Skin of body (tissue), 2 donors: Measurements from ENCODE around the gene RBFOX2. TPM values are rescaled to one million over a fixed set of nuclear protein-coding genes. Genes with fewer than 3 reads are reported as not detected.
"Not testable (repeated sequence)": the region's sequence is repeated elsewhere in the genome, so short reads cannot be mapped to it uniquely, and the experiment has no call there.

ENCODE experiments used
- DNase-seq: peaks from one replicate; lab custom pipeline; 2025; lab: John Stamatoyannopoulos, UW
- total RNA-seq: library from RNA; depleted of rRNA; stranded (reverse); fragments of >200 nt; gene quantifications from one replicate; pipeline ENCODE4 v1.2.3, GENCODE V29; 2014

The RBFOX2 gene
- 144 TPM for total RNA-seq

- DNase-seq, result peak; percentile 96
Measured at GRCh38 chr22:36028646-36029405, at the start of gene RBFOX2. RBFOX2 (minus strand) TSS chr22:36028824; CDS start chr22:36028425, 399 bp downstream.

DNA sequence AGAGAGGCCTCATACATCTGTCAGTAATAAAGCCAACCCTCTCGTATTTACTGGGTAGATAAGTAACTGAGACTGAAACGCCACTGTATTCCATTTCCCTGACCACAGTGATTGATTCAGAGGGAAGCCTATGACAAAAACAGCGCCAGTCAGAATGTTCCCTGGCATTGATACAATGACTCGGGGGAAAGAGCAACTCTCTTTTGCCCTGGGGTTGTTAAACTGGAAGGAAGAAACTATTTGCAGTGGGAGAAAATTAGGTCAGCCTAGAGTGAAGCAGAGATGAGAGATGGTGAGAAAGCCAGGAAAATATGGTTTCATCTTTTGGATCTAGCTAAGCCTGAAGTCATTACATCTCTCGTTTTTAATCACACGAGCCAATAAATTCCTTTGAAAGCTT, 48.6 kb upstream of the RBFOX2 start:
- peak; percentile 67 for DNase-seq

DNA sequence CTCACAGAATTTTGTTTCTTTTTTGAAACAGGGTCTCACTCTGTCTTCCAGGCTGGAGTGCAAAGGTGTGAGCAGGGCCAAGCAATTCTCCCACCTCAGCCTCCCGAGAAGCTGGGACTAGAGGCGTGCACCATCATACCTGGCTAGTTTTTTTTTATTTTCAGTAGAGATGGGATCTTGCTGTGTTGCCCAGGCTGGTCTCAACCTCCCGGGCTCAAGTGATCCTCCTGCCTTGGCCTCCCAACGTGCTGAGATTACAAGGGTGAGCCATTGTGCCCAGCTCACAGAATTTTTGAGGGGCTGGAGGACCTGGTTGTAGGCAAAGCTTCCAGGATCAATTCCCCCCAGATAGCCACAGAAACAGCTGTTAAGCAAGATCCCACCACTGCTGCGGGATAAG, 47.1 kb upstream of the RBFOX2 start:
- no peak for DNase-seq

DNA sequence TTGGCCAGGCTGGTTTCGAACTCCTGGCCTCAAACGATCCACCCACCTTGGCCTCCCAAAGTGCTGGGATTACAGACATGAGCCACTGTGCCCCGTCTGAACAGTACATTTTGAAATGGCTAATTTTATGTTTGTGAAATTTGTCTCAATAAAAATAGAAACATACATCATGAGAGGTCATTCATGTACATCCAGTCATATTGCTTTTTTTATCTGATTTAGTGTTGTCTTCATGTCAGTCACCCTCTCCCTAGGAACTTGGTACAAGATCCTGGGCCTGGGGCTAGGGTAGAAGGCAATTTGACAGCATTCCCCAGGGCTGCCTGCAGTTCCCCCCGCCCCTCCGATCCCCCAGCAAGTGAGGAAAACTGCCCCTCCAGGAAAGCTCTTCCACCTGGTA, 46.6 kb upstream of the RBFOX2 start:
- no peak for DNase-seq

DNA sequence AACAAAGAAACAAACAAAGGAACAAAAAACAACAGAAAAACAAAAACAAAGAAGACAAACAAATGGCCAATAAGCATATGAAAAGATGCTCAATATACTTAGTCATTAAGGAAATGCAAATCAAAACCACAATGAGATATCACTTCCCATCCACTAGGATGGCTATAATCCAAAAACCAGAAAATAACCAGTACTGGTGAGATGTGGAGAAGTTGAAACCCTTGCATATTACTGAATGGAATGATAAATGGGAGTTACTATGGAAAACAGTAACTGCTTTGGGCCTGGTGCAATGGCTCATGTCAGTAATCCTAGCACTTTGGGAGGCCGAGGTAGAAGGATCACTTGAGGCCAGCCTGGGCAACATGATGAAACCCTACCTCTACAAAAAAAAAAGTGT, 44.9 kb upstream of the RBFOX2 start:
- no peak for DNase-seq

DNA sequence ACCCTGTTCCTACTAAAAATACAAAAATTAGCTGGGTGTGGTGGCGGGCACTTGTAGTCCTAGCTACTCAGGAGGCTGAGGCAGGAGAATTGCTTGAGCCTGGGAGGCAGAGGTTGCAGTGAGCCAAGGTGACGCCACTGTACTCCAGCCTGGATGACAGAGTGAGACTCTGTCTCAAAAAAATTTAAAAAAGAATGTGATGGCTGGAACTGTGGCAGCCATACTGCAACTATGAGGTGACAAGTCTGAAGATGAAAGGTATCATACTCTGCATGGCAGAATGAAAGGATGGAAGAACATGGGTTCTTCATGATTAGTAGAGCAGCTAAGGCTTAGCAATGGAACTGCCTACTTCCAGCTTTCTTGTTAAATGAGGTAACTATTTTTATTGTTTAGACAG, 42.0 kb upstream of the RBFOX2 start:
- DNase-seq, result not testable (repeated sequence)

DNA sequence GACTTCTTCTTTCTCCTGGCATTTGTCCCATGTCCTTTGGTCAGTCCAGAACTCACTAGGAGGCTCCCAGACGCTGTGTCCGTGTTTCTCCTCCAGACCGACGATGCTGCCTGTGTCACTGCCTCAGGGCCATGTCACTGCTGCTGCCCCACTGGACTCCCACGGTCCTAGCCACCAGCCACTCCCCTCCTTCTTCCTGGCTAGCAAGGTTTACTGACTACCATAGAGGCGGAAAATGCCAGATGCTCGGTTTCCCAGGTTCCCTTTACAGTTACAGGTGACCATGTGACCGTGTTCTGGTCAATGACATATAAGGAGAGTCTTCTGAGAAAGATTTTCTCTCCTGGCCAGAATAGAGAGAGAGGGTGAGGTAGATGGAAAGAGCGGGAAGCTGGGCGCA, 40.7 kb upstream of the RBFOX2 start:
- DNase-seq, result no peak

DNA sequence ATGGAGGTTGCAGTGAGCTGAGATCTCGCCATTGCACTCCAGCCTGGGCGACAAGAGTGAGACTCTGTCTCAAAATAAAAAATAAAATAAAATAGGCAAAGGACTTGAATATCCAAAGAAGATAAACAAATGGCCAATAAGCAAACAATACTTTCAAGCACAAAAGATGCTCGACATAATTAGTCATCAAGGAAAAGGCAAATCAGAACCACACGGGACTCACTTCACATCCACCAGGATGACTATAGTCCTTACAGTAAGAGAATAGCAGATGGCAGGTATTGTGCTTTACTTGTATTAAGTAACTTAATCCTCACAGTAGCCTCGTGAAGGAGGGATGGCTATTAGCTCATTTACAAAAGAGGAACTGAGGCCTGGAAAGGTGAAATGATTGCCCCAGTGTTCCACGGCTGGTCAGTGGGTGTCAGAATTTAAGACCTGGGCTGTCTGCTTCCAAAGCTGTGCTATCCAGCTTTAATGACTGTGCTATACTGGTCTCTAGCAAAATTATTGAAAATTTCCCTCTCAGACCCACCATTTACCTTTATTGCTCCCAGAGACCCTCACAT, 40.2 kb upstream of the RBFOX2 start:
- no peak for DNase-seq

GRCh38 chr22:36067235-36067558, 38.6 kb upstream of the RBFOX2 start:
- DNase-seq, result no peak

GRCh38 chr22:36065775-36066544, 37.3 kb upstream of the RBFOX2 start:
- DNase-seq, result peak; percentile 82

DNA sequence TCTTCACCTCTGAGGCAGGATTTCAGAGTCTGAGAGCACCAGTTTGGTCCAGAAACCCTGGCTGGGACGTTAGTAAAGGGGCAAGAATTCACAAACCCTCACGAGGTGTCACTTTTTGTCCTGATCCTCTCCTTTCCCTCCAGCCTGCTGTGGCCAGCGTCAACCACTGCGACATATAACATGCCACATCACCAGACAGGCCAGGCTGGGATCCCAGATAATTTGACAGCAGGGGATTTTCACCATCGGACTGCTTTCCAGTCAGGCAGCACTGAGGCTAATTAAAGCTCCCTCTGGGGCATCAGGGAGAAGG, 36.8 kb upstream of the RBFOX2 start:
- no peak for DNase-seq

DNA sequence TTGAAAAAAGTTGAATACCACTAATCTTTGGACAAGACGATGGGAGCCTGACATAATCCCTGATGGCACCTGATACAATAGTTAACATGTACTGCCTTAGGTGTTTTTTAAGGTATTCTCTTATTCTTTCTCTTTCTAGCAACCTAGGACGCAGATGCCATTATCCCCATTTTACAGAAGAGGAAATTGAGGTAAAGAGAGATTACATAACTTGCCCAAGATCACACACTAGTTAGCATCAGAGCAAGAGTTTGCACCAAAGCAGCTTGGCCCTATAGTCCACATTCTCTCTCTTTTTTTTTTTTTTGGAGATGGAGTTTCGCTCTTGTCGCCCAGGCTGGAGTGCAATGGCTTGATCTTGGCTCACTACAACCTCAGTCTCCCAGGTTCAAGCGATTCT, 35.7 kb upstream of the RBFOX2 start:
- DNase-seq, result no peak

DNA sequence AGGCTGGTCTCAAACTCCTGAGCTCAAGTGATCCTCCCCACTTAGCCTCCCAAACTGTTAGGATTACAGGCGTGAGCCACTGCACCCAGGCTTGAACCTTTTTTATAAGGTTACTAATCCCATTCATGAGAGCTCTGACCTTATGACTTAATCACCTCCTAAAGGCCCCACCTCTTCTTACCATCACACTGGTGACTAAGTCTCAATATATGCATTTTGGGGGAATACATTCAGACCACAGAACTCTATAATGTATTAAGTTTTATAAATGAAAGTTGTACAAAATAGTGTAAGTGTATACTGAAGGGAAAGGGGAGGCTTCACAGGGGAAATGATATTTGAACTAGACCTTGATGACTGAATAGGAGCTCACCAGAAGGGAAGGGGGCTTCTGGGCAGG, 28.4 kb upstream of the RBFOX2 start:
- no peak for DNase-seq

DNA sequence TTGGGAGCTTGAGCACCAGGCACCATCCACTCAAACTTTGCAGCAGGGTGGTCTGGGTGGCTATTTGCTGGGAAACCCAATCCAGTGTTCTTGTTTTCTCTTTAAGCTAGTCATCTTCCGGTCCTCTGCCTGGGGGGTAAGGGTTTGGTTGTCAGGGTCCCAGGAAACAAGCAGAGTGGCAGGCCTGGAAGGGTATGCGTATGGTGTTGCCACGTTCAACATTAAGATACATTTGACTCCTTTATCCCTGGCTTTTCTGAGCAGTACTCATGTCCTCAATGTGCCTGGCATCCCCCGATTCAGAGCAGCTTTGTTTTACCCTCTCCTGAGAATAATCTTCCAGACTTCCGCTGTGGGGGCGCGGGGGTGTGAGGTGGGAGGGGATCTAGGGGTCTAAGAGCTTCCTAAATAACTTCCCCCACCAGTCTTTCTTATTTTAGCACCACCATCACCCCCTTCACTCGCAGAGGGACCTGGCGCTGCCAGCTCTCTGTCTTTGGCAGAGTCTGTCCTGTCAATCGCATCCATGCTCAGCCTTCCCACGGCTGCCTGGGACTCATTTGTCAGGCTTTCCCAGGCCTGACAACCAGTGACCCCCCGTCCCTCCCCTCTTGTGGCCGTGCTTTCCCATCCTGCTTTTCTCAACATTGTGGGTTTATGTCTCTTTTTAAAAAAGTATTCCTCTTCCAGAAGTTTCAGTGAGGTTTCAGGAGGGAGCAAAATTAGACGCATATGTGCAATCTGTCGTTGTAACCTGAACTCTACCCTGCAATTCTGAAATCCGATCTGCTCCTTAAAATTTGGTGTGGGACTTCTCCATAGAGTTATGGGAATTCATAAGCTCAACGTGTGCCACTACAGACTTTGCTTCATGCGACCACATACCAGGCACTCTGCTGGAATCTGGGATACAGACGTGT, 27.0 kb upstream of the RBFOX2 start:
- peak; percentile 65 for DNase-seq

DNA sequence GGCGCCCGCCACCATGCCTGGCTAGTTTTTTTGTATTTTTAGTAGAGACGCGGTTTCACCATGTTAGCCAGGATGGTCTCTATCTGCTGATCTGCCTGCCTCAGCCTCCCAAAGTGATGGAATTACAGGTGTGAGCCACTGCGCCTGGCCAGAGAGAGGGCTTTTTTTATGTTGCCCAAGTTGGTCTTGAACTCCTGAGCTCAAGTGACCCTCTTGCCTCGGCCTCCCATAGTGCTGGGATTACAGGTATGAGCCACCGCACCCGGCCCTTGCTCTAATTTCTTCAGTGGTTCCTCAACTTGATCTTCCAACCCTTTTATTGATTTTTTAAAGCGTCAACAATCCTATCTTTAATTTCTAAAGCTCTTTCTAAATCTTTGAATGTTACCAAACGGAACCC, 25.8 kb upstream of the RBFOX2 start:
- DNase-seq, result not testable (repeated sequence)

DNA sequence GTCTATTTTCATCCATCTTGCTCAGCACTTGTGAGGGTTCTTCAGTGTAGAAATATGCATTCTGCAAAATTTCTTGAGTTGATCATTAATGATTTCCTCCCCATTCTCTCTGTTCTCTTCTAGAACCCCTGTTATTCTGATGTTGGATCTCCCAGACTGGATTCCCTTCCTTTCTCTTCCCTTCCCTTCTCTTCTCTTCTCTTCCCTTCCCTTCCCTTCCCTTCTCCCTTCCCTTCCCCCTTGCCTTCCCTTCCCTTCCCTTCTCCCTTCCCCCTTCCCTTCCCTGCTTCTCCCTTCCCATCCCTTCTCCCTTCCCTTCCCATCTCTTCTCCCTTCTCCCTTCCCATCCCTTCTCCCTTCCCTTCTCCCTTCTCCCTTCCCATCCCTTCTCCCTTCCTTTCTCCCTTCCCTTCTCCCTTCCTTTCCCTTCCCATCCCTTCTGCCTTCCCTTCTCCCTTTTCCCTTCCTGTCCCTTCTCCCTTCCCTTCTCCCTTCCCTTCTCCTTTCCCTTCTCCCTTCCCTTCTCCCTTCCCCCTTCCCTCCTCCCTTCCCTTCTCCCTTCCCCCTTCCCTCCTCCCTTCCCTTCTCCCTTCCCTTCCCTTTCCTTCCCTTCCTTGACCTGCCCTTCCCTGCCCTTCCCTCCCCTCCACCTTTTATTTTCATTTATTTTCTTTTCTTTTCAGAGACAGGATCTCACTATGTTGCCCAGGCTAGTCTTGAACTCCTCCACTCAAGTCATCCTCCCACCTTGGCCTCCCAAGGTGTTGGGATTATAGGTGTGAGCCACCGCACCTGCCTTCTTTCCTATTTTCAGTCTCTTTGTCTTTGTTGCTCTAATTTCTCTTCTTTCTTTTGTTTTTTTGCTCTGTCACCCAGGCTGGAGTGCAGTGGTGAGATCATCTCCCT, 24.9 kb upstream of the RBFOX2 start:
- no peak for DNase-seq

- no peak for DNase-seq
Measured at GRCh38 chr22:36052505-36052941, 23.9 kb upstream of the RBFOX2 start.

DNA sequence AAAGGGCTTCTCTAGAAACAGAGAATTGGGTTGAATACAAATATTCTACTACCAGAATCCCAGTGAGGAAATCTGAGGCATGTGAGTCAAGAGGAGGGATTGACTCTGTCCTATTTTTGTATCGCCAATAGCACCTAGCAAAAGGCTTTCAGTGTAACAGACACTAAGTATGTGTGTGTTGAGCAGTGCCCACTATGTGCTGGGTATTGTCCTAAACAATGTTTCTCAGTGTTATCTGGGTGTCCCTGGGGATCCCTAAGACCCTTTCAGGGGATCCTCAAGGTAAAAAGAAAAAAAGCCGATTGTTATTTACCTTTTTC, 21.0 kb upstream of the RBFOX2 start:
- DNase-seq, result no peak

DNA sequence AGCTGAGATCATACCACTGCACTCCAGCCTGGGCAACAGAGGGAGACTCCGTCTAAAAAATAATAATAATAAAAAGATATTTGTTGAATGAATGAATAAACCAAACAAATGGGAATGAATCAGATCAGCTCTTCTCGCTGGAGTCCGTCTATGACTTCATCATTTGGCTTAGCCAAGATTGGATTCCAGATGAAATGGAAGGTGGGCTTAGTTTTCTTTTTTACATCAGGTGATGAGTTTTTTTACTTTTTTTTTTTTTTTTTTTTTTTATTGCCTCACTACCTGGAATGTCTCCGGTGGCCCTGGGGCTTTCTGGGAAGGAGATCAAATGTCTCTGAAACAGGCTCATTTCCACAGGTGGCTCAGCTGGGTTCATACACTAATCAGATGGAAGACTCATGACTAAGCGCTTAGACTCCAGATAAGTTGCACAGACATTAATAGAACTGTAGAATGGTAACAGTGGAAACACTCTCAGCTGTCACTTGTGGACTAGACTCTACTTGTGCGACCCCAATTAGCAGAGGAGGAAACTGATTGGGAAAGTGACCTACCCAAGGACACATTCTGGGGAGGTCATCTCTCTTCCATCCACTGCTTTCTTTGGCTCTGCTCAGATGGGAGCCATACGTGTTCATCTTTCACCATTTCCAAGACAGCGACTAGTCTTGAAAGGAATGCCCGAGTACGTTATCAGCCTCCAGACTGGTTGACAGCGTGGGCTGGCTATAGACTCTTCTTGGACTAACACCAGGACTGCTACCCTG, 20.5 kb upstream of the RBFOX2 start:
- DNase-seq, result no peak

- not testable (repeated sequence) for DNase-seq
Measured at GRCh38 chr22:36044517-36044916, 15.9 kb upstream of the RBFOX2 start.
